ENCODE data around the gene TAAR1. TPM values are rescaled to one million over a fixed set of nuclear protein-coding genes. Genes with fewer than 3 reads are reported as not detected.
"Not testable (repeated sequence)": the region's sequence is repeated elsewhere in the genome, so short reads cannot be mapped to it uniquely, and the experiment has no call there.

Gene TAAR1
- total RNA-seq, result not detected

- H3K27ac ChIP-seq, result no peak within 1 kb of the TSS
- H3K4me3 ChIP-seq, result no peak within 1 kb of the TSS
- no peaks in the 10 kb centered on the region for H3K9me3 ChIP-seq
- no peaks in the 10 kb centered on the region for H3K36me3 ChIP-seq
- H3K27me3 ChIP-seq, result no peaks in the 10 kb centered on the region
- H3K4me1 ChIP-seq, result no peaks in the 10 kb centered on the region
- TF ChIP-seq EP300 (IDR thresholded peaks at IDR 0.05) (no peak), CTCF (IDR thresholded peaks at IDR 0.05) (no peak), POLR2A (IDR thresholded peaks at IDR 0.05) (no peak), POLR2AphosphoS5 (IDR thresholded peaks at IDR 0.05) (no peak)
- WGBS, 2 donors (ENCODE audit: low coverage in 1 of 2), result 85 to 92% methylated on average over 2 to 3 of the region's 3 CpGs
- ATAC-seq, result no peak
Observed at GRCh38 chr6:132659082-132659481, at the start of gene TAAR1. Gene TAAR1 (minus strand): TSS chr6:132659182. CDS start chr6:132646003, 13,179 bp downstream.

- ATAC-seq, result no peak
- no peak for TF ChIP-seq CTCF (IDR thresholded peaks at IDR 0.05)
- TF ChIP-seq EP300 (IDR thresholded peaks at IDR 0.05), result no peak
- TF ChIP-seq POLR2AphosphoS5 (IDR thresholded peaks at IDR 0.05), result no peak
- TF ChIP-seq POLR2A (IDR thresholded peaks at IDR 0.05), result no peak
- Histone ChIP-seq H3K4me1 (peaks cover 0 to 4% (median 0%) of the 10 kb centered on the region in 3 donors), H3K36me3 (no peaks in the 10 kb centered on the region), H3K9me3 (peaks cover 0 to 20% (median 0%) of the 10 kb centered on the region in 3 donors), H3K27me3 (no peaks in the 10 kb centered on the region), H3K4me3 (no peak overlapping the region), H3K27ac (no peak overlapping the region)
- 83 to 100% methylated on average over 2 to 3 of the region's 3 CpGs for WGBS, 2 donors (ENCODE audit: low coverage in 1 of 2)
Observed at GRCh38 chr6:132708771-132709170, 49.8 kb upstream of the TAAR1 start.

- peaks cover 0 to 20% (median 0%) of the 10 kb centered on the region in 3 donors for H3K9me3 ChIP-seq
- no peak overlapping the region for H3K27ac ChIP-seq
- TF ChIP-seq POLR2AphosphoS5 (IDR thresholded peaks at IDR 0.05), result no peak
- TF ChIP-seq EP300 (IDR thresholded peaks at IDR 0.05), result no peak
- TF ChIP-seq POLR2A (IDR thresholded peaks at IDR 0.05), result no peak
- no peak for TF ChIP-seq CTCF (IDR thresholded peaks at IDR 0.05)
- no peaks in the 10 kb centered on the region for H3K36me3 ChIP-seq
- H3K4me1 ChIP-seq, result peaks cover 0 to 4% (median 0%) of the 10 kb centered on the region in 3 donors
- ATAC-seq, result no peak
- no peaks in the 10 kb centered on the region for H3K27me3 ChIP-seq
- H3K4me3 ChIP-seq, result no peak overlapping the region
Observed at GRCh38 chr6:132708002-132708401, 49.0 kb upstream of the TAAR1 start.

GRCh38 chr6:132706756-132707155 lies 47.8 kb upstream of the TAAR1 start:
- H3K4me3 ChIP-seq, H3K27ac ChIP-seq, H3K36me3 ChIP-seq, H3K4me1 ChIP-seq, H3K27me3 ChIP-seq, ATAC-seq: not testable (repeated sequence)
- peaks cover 0 to 20% (median 0%) of the 10 kb centered on the region in 3 donors for H3K9me3 ChIP-seq
- WGBS, 2 donors (ENCODE audit: low coverage in 1 of 2), result 66 to 100% methylated on average over 3 to 4 of the region's 4 CpGs

GRCh38 chr6:132703936-132704335 lies 45.0 kb upstream of the TAAR1 start:
- ATAC-seq, result no peak
- Histone ChIP-seq H3K36me3 (no peaks in the 10 kb centered on the region), H3K4me1 (no peaks in the 10 kb centered on the region), H3K9me3 (peaks cover 0 to 20% (median 0%) of the 10 kb centered on the region in 3 donors), H3K27me3 (no peaks in the 10 kb centered on the region), H3K4me3 (no peak overlapping the region), H3K27ac (no peak overlapping the region)
- TF ChIP-seq POLR2AphosphoS5 (IDR thresholded peaks at IDR 0.05) (no peak), EP300 (IDR thresholded peaks at IDR 0.05) (no peak), POLR2A (IDR thresholded peaks at IDR 0.05) (no peak), CTCF (IDR thresholded peaks at IDR 0.05) (no peak)
